Glomerular endothelial cell (primary cell): ENCODE measurements around the gene SQOR. TPM values are rescaled to one million over a fixed set of nuclear protein-coding genes. Genes with fewer than 3 reads are reported as not detected.

Experiments
- DNase-seq: peaks from one replicate; pipeline ENCODE4 v3.0.0-alpha.2; 2011; ENCODE audit warnings: low read depth, low spot score; ENCODE audit errors: extremely low read depth
- total RNA-seq: library from RNA; depleted of rRNA; stranded (reverse); fragments of >200 nt; gene quantifications from 2 replicates; pipeline ENCODE4 v1.2.3, GENCODE V29; 2015

Gene SQOR
- 54.4 and 78.0 TPM in 2 replicates for total RNA-seq

DNA sequence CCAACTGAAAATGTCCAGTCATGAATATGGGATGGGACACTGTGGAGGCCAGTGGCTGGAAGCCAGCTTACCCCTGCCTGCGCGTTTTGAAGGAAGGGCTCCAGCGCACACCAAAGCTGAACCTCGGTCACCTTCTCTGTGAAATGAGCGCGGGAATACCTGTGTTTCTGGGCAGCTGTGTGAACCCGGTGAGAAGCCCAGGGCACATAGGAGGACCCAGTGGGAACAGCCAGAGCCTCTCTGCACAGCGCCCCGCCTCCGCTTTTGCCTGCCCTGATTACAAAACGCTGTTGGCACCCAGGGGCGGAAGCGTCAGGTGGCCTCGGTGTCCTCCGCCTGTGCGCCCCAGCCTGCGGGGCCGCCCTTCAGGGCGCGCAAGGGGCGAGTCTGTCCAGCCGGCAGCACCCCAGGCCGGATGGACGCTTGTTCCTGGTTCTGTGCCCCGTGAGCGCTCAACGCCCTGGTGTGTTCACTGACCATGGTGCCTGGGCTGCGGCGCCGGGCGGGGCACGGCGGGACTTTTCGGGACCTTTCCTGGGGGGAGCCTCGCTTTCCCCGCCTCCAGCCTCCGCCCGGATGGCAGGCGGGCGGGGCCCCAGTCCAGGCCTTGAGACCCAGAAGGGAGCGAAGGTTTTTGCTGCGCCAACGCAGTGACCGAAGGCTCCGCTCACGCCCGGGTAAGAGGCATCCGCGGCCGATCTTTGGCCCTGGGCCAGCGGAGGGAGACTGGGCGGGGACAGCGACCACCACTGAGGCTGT lies at the start of gene SQOR:
Gene SQOR, plus strand, starts transcription at position 598 of the 759 bp plus-strand sequence. CDS start 23,895 bp downstream, outside the sequence.
- no peak for DNase-seq

DNA sequence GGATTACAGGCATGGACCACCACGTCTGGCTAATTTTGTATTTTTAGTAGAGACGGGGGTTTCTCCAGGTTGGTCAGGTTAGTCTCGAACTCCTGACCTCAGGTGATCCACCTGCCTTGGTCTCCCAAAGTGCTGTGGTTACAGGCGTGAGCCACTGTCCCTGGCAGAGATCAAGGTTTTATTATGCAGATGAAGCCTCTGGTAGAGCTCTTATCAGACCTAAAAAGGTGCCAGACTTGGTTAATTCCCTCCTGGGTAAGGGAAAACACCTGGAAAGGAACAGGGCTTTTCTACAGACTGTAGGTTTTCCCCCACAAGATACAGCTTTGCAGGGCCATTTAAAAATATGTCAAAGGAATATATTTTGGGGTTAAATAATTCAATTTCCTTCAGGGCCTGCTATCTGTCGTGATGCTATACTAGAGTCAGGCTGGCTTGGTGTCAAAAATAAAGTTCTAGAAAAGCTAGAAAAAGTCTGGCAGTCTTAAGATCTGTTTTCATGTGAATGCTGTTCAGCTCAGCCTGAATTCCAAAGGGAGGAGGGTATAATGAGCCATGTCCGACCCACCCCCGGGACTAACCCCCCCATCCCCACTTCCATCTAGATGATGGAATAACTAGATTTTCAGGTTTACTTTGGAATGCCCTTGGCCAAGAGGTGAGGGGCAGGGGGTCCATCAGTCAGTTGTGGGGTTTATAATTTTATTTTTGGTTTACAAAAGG lies 49.6 kb upstream of the SQOR start:
- DNase-seq, result no peak

DNA sequence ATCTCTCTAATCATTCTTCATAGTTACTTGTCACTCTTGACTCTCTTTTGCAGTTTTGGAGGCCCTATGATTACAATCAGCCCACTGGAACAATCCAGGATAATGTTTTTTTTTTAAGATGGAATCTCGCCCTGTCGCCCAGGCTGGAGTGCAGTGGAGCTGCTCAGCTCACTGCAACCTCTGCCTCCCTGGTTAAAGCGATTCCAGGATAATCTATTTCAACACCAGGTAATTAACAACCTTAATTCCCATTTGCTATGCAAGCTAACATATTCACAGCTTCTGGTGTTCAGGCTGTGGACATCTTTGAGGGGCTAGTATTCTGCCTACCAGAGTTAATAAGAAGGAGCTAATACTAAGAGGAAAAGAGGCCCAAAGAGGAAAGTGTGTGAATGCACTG lies 48.7 kb upstream of the SQOR start:
- no peak for DNase-seq

DNA sequence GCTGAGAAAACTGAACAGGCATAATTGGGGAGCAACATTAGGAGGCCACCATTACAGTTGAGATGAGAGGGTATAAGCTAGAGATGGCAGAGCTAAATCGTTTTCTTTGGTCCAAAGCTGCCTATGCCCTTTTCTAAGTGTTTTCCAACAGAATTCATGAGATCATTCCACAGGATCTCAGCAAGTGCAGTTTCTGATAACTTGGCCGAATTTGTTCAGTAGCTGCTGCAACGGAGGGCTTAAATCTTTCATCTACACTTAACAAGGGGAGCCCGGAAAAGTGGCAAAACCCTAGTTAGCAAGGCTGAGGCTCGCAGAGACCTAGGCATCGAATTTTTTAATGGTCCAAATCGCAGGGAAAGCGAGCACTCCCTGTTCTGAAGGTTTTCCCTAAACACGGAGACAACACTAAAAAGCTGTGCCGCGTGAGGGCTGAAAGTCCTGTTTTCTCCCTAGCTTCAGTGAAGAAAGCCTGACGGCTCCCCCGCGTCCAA lies 48.2 kb upstream of the SQOR start:
- DNase-seq, result no peak

DNA sequence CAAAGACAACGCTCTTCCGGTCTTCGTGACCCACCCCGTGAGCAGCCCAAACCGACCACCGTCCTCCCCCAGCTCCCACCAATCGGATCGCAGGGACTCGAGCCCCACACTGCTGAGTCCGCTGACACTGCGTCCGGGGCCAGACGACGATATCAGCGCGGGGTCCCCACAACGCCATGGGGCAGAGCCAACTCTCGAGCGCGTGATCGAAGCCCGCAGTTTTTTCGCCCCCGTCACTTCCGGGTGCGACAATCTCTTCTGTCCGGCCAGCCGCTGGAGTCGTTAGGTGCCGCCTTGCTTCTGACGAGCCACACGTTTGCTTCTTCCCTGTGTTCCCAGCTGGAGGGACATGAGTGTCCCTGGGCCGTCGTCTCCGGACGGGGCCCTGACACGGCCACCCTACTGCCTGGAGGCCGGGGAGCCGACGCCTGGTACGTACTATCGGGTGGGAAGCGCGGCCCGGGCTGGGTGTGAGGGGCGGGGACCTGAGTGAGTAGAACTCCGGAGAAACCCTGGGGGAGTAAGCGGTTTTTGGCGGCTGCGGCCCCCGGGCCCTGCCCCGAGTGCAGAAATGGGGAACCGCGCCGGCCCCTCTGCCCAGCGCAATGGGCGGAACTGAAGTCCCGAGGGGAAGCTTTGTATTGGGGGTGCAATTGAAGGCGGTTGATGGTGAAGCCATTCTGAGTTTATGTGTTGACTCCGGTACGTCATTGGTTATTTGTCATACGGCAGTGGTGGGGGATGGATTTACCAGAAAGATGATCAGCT lies 47.5 kb upstream of the SQOR start, which contains the start of gene BLOC1S6:
Gene BLOC1S6, plus strand, starts transcription at position 285 of the 768 bp plus-strand sequence. Its CDS starts 65 bp downstream, at position 350.
- no peak for DNase-seq

DNA sequence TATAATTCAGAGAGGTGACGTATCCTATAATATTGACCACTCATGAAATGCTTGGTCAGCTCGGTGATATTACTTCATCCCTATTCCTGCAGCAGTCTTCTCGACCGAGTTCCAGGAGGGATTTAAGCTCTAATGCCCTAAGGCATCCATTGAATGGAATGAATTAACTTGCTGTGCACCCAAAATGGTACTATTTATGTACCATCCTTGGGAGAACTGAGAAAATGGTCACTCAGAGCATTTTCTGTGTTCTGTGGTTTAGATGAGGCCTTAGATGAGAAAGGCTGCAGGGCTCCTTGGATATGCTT lies 47.0 kb upstream of the SQOR start:
- DNase-seq, result no peak

DNA sequence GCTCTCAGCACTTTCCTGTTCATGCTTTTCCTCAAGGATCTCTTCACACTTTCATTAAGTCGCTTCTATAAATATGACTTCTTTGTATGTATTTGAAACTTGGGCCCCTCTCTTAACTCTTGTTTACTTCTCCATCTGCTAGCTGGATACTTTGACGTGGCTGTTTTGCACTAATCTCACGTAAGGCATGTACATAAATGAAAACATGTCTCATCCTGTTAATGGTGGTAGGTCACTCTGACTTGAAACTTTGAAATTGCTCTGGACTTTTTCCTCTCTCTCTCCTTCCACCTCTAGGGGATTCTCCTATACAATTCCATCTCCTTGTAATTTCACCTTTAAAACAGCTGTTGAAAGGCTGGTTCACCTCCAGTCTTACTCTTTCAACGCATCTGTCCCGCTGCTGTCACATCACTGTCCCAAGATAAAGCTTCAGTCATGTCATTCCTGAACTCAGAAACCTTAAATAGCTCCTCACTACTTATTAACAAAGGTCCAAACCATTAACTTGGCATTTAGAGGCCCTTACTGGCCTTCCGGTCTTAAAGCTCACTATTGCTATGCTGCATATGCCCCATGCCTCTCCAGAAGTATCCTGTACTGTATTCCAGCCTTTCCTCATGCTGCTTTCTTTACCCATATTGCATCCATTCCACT lies 46.5 kb upstream of the SQOR start:
- DNase-seq, result no peak

DNA sequence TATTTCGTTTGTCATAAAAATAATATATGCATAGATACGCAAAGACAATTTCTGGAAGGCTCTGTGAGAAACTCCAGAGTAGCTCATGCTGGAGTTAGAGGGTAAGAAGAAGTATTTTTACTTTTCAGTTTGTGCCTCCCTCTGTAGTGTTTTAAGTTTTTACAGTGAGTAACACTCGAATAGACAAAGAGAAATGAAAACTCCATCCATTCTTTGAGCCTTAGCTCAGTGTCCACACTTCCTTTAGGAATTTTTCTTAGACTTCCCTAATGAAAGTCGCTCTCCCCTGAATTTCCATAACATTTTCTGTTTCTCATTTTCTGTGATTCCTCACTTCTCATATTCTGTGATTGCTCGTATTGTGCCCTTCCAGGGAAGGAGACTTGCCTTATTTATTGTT lies 45.6 kb upstream of the SQOR start:
- DNase-seq, result no peak

DNA sequence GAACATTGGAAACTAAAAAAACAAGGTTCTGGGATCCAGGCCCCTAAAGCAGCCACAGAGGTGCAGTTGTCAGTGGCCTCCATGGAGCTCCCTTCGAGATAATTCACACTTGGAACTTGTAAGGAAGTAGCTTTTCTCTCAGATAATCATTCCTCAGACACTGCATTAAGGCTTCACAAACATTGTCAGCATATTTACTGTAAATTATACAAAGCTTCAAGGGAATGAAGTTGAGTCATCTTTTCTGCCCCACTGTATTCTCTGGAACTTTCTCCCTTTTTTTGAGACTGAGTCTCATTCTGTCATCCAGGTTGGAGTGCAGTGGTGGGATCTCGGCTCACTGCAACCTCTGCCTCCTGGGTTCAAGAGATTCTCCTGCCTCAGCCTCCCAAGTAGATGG lies 40.5 kb upstream of the SQOR start:
- DNase-seq, result no peak

DNA sequence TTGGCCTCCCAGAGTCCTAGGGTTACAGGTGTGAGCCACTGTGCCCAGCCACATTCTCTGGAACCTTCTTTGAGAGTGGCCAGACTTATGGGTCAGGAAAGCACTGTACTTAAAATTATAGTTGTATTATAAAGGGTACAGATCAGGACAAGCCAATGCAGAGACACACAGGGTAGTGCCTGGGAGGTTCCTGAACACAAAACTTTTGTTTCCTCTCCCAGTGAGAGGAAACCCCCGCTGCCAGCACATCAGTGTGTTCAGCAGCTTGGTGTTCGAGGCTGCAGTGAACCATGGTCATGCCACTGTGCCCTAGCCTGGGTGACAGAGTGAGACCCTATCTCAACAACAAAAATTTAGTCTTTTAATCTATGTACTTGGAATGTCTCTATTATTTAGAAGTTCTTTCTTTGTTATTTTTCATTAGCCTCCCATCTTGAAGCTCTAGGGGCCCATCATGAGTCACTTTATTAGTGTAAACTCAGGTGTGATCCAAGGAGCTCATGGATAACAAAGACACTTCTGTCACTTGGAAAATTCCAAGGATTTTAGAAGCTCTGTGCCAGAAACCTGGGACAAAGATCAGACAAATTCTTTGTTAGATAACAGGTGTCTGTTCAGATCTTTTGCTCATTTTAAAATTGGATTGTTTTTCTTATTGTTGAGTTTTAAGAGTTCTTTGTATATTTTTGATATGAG lies 39.8 kb upstream of the SQOR start:
- no peak for DNase-seq

DNA sequence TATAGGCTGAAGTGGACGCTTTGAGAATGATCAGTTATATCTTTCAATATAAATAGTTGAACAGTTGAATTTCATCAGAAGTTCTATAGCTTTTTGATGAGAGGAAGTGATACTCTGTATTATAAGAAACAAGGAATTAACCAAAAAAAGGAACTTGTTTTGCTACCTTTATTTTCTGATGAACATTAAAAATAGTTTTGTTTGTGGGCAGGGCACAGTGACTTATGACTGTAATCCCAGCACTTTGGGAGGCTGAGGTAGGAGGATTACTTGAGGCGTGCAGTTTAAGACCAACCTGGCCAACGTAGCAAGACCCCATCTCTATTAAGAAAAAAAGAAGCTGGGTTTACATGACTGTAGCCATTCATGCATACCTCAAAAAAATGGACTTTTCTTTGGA lies 30.9 kb upstream of the SQOR start:
- no peak for DNase-seq

DNA sequence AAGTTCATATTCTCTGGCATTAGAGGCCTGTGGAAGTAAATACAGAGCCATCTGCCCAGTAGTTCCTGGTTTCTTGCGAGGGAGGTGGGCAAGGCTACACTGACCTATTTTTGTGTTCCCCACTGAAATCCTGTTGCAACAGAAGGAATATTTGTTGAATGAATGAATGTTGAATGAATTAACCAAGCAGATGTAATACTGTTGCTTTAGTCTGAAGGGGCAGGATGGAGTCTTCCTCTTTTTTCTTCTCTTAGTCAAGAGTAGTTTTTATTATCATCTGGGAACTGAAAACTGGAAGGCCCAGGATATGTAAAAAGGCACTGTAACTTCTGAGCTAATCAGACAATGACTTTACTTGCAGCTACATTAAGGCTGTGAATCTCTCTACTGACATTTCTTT lies 30.5 kb upstream of the SQOR start:
- DNase-seq, result no peak

DNA sequence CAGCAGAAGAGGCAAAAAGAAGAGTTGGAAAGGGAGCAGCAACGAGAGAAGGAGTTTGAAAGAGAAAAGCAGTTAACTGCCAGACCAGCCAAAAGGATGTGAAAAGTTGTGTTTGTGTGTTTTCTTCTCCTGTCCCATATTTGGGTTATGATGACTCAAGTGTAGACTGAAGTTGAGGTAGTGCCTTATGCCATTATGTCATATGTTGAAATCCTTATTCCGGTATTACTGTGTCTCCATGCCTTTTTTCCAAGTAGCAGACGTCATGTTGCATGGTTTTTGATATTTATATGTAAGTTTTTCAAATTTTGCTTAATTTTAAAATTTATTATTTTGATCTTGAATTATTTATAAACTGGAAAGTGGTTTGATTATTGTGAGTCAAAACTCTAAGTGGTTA lies 28.4 kb upstream of the SQOR start:
- DNase-seq, result no peak

DNA sequence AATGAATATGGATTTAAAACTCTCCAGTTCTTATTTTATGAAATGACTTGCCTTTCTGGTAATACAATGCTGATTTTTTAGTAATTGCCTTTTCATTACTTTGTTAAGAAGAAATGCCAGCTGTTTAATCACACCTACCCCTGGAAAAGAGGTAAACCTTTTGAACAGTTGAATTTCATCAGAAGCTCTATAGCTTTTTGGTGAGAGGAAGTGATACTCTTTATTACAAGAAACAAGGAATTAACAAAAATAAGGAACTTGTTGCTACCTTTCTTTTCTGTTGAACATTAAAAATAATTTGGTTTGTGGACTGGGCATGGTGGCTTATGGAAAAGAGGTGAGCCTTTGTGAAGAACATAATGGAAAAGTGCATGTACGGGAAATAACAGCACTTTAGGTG lies 28.0 kb upstream of the SQOR start:
- no peak for DNase-seq

DNA sequence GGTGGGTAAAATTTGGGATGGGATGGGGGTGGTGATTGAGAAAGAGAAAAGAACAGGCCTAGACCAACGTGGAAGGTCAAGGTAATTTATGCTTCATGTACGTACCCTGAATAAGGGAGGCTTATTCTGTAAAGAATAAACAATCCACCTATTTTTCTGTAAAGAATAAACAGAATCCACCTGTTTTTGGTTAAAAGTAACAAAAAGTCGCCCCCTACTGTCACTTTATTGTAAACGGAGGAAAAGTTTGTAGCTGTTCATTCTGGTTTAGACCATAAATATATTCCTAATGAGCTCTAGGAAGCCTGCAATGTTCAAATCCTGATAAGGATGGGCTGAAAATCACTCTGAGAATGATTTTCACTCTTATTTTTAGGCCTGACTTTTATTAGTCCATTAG lies 23.5 kb upstream of the SQOR start:
- DNase-seq, result no peak

DNA sequence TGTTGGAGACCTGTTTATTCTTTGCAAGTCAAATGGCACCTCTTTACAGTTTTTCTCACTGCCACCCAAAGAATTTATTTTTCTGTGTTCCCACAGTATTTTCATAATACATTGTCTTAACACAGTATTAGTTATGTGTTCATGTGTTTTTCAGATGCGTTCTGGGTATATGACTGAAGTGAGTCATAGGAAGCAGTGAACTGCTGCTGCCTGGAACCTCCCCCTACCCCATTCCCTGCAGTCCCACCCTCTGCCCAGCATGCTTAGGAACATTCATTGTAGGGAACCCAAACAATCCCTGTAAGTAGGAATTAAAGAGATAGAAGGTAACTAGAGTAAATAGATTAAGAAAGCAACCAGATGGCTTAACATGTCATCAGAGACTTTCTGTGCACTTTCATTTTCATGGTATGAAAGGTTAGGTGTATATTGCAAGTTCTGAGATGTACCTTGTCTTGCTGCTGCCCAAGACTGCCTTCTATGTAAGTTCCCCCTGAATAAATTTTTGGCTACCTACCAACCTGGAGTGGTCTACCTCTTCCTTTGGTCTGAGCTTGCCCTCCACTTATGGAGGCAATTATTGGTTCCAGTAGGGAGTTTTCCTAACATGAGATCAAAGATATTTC lies 21.9 kb upstream of the SQOR start:
- no peak for DNase-seq

DNA sequence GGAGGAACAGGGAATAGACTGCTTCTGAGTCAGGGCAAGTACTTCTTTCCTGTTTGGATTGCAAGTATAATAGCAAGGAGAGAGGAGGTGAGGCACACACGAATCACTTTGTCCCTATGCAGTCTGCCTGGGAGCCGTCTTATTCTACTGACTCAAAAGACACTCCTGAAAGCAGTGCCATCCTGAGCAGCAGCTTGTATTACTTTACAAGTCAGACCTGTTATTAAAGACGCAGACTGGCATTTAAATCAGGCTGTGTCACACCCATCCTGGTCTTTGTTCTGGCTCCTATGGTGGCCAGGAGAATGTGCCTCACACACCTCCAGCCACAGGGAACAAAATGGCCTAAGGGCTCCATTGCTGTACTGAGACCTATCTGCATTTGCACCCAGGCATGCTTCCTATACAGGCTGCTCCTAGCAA lies 17.9 kb upstream of the SQOR start:
- DNase-seq, result no peak

DNA sequence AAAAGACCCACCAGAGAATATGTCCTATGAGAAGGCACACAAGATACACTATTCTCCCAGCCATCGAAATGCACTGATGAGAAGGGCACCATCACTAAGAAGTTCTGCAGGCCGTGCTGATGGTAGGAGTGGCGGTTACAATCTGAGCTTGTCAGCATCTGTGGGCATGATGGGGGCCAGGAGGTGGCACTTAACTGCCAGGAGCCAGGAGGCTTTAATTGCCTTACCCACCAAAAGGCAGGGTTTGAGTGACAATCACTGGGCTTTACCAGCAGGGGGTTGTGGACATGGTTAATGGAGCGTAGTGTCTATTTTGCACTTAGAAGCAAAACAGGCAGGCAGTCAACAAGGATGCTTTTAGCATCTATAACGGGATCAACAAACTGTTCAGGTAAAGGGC lies 16.0 kb upstream of the SQOR start:
- DNase-seq, result no peak

DNA sequence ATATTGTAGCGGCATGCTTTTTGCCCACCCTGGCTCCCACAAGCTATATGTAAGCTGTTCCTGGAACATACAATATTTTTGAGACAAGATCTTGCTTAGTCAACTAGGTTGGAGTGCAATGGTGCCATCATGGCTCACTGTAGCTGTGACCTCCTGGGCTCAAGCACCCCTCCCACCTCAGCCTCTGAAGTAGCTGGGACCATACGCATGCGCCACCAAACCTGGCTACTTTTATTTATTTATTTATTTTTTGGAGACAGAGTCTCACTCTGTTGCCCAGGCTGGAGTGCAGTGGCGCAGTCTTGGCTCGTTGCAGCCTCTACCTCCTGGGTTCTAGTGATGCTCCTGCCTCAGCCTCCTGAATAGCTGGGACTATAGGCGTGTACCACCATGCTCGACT lies 6.7 kb upstream of the SQOR start:
- no peak for DNase-seq
